ENCODE measurements around the gene CIAPIN1.

DNA sequence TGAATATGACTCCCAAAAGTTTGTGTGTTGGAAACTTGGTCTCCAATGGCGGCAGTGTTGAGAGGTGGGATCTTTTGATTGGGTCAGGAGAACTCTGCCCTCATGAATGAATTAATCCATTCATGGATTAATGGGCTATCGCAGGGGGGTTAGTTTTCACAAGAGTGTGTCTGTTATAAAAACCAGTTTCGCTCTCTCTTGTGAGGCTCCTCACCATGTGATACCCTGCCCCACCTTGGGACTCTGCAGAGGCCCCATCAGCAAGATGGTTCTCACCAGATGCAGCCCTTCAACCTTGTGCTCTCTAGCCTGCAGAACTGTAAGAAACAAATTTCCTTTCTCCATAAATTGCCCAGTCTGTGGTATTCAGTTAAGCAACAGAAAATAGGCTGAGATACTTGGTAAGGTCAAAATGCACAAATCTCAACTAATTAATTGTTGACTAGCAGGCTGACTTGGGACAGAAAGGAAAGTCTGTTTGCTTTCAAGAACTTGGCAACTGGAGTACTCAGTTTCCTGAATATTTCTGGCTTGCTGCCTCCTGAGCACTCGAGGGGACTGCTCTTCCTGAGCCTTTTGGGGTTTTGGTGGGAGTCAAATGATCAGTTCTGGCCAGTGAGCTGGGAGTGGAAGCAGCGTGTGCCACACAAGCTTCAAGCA is 56.4 kb downstream of the CIAPIN1 start:
- TF ChIP-seq, protein P1, sequence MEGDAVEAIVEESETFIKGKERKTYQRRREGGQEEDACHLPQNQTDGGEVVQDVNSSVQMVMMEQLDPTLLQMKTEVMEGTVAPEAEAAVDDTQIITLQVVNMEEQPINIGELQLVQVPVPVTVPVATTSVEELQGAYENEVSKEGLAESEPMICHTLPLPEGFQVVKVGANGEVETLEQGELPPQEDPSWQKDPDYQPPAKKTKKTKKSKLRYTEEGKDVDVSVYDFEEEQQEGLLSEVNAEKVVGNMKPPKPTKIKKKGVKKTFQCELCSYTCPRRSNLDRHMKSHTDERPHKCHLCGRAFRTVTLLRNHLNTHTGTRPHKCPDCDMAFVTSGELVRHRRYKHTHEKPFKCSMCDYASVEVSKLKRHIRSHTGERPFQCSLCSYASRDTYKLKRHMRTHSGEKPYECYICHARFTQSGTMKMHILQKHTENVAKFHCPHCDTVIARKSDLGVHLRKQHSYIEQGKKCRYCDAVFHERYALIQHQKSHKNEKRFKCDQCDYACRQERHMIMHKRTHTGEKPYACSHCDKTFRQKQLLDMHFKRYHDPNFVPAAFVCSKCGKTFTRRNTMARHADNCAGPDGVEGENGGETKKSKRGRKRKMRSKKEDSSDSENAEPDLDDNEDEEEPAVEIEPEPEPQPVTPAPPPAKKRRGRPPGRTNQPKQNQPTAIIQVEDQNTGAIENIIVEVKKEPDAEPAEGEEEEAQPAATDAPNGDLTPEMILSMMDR (IDR thresholded peaks at IDR 0.05; ENCODE audit: borderline replicate concordance, extremely low read depth, low read length, poor library complexity, severe bottlenecking): no peak
- TF ChIP-seq EZH2 (IDR thresholded peaks at IDR 0.05; ENCODE audit: borderline replicate concordance, low read depth, low read length, severe bottlenecking): no peak
